Measurements from ENCODE around the gene MTHFSD.
A peak's percentile ranks its signal among the peaks of the same experiment; 100 is the strongest.

MTHFSD gene

GRCh38 chr16:86570558-86571529 is 15.8 kb upstream of the MTHFSD start:
- no peak for DNase-seq (ENCODE audit: low read depth)

GRCh38 chr16:86569701-86570447 is 14.8 kb upstream of the MTHFSD start:
- no peak for DNase-seq (ENCODE audit: low read depth)

DNA sequence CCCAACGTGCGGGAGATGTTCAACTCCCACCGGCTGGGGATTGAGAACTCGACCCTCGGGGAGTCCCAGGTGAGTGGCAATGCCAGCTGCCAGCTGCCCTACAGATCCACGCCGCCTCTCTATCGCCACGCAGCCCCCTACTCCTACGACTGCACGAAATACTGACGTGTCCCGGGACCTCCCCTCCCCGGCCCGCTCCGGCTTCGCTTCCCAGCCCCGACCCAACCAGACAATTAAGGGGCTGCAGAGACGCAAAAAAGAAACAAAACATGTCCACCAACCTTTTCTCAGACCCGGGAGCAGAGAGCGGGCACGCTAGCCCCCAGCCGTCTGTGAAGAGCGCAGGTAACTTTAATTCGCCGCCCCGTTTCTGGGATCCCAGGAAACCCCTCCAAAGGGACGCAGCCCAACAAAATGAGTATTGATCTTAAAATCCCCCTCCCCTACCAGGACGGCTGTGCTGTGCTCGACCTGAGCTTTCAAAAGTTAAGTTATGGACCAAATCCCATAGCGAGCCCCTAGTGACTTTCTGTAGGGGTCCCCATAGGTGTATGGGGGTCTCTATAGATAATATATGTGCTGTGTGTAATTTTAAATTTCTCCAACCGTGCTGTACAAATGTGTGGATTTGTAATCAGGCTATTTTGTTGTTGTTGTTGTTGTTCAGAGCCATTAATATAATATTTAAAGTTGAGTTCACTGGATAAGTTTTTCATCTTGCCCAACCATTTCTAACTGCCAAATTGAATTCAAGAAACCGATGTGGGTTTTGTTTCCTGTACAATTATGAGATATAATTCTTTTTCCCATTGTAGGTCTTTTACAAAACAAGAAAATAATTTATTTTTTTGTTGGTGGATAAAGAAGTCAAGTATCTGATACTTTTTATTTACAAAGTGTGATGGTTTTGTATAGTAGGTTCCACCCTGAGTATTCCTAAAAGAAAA is 13.9 kb upstream of the MTHFSD start:
- DNase-seq (ENCODE audit: low read depth) = no peak

- DNase-seq (ENCODE audit: low read depth) = no peak
Measured at GRCh38 chr16:86567701-86568581, 12.9 kb upstream of the MTHFSD start.

DNA sequence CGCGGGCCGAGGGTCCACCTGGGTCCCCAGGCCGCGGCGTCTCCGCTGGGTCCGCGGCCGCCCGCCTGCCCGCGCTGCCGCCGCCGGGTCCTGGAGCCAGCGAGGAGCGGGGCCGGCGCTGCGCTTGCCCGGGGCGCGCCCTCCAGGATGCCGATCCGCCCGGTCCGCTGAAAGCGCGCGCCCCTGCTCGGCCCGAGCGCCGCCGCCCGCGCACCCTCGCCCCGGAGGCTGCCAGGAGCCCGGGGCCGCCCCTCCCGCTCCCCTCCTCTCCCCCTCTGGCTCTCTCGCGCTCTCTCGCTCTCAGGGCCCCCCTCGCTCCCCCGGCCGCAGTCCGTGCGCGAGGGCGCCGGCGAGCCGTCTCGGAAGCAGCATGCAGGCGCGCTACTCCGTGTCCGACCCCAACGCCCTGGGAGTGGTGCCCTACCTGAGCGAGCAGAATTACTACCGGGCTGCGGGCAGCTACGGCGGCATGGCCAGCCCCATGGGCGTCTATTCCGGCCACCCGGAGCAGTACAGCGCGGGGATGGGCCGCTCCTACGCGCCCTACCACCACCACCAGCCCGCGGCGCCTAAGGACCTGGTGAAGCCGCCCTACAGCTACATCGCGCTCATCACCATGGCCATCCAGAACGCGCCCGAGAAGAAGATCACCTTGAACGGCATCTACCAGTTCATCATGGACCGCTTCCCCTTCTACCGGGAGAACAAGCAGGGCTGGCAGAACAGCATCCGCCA is 12.1 kb upstream of the MTHFSD start:
- DNase-seq (ENCODE audit: low read depth) = no peak

- peak; percentile 30 for DNase-seq (ENCODE audit: low read depth)
Measured at GRCh38 chr16:86566601-86566965, 11.5 kb upstream of the MTHFSD start, which contains the start of gene FOXC2. Gene FOXC2, plus strand, starts transcription at chr16:86566829. Its CDS starts 507 bp downstream, at chr16:86567336.

DNA sequence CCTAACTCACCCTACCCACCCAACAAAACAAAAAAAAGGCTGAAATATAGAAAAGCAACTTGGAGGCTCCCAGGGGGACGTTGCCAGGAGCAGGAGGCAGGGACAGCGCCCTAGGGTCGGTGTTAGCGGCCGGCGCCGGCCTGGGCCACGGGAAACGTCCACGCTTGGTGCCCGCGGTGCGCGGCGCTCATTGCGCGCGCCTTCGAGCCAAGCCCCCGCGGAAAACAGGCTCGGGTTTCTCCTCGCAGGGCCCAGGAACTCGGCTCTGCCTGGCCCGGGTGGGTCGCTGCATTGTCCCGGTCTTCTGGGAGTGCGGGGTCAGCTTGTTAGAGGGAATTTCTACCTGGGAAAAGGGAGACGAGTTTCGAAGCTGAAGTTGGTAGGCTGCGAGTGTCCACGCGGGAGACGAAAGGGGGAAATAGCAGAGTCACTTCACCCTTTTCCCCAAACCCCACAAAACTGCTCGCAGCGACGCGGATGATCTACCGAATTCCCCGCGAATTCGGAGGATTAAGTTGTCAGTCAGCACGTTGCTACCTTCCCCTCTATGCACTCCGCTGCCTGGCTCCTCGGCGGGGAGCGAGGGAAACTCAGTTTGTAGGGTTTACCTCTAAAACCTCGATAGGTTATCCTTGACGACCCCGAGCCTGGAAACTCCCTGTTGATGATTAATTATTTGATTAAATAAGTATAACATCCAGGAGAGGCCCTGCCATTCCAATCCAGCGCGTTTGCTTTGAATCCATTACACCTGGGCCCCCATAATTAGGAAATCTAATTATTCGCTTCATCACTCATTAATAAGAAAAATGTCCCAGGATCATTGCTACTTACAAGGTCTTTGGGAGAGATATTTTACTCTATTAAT is 10.8 kb upstream of the MTHFSD start:
- no peak for DNase-seq (ENCODE audit: low read depth)

- DNase-seq (ENCODE audit: low read depth) = no peak
Measured at GRCh38 chr16:86565181-86565631, 10.2 kb upstream of the MTHFSD start.

DNA sequence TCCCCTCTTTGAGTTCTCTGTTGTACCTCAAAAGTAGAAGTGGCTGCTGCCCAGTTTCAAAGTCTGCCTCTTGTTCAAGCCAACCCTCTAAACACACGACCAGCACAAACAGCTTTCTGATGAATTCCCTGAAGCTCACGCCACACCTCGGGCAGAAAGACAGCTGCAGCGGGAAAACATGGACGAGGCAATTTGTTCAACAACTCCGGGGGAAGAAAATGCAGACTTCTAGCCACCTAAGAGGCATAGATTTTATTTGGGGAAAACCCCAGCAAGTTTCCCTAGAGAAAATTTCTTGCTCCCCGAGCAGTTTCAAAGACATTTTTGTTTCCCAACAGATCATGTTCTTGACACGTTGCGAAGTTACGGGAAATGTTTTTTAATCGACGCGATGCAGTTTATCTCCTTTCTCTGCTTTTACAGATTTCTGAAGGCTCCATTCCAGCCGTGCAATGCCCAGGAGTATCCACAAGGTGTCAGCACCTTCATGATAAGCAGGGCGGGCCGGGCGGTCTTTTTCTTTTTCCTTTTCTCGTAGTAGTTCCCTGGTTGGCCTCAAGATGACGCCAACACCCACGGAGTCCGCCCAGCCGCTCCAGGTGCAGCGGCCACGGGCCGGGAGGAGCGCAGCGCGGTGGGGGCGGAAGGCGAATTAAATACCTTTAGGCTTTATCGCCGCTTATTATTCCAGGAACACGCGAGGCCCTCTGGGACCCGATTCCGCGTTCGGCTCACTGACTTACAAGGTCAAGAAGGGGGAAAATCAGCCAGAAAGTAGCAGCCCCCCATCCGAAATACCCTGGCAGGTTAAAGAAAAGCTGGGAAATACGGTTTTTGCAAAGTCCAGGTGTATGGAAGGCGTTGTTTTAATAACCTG is 8.7 kb upstream of the MTHFSD start:
- peak; percentile 80 for DNase-seq (ENCODE audit: low read depth)

DNA sequence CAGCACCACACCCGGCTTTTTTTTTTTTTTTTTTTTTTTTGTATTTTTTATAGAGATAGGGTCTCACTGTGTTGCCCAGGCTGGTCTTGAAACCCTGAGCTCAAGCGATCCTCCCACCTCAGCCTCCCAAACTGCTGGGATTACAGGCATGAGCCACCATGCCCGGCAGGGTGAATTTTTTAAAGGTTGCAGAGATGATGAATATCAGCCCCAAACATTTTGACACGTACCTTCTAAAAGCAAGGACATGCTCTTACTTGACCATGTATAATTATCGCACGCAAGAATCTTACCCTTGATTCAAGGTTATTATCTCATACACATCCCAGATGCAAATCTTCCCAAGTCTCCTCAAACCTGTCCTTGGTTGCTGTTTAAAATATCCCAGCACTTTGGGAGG is 7.3 kb upstream of the MTHFSD start:
- DNase-seq (ENCODE audit: low read depth) = no peak

- no peak for DNase-seq (ENCODE audit: low read depth)
Measured at GRCh38 chr16:86559802-86560305, 4.8 kb upstream of the MTHFSD start.

GRCh38 chr16:86558355-86559193 is 3.5 kb upstream of the MTHFSD start:
- no peak for DNase-seq (ENCODE audit: low read depth)

GRCh38 chr16:86557587-86557986 is 2.6 kb upstream of the MTHFSD start:
- no peak for DNase-seq (ENCODE audit: low read depth)

- no peak for DNase-seq (ENCODE audit: low read depth)
Measured at GRCh38 chr16:86556576-86556975, 1.5 kb upstream of the MTHFSD start.

- no peak for DNase-seq (ENCODE audit: low read depth)
Measured at GRCh38 chr16:86555704-86556075, 655 bp upstream of the MTHFSD start.

DNA sequence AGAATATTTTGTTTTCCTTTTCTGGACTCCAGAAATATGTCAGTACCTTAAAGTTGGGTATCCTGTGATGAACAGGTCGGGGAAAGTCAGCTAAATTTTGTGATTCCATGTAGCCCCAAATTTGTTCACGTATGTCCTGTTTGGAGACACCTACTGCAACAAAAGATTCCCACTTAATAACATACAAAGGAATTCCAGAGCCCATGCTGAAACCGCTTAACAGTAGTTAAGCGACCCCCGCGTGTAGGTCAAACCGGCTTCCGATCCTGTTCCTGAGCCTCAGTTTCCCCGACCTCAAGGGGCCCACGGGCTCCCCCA is 477 bp downstream of the MTHFSD start:
- no peak for DNase-seq (ENCODE audit: low read depth)

GRCh38 chr16:86553356-86553755 is 1.7 kb downstream of the MTHFSD start:
- no peak for DNase-seq (ENCODE audit: low read depth)

Data from stimulated activated CD8-positive, alpha-beta memory T cell treated with anti-CD3 and anti-CD28 coated beads, Interleukin-7, amount 100 ng/mL, for 24 hours (primary cell).